Keratinocyte (primary cell): Measurements from ENCODE around the gene LSAMP. TPM values are rescaled to one million over a fixed set of nuclear protein-coding genes. Genes with fewer than 3 reads are reported as not detected.

Experiments used
- DNase-seq: peaks from one replicate; pipeline ENCODE4 v3.0.0-alpha.2; 2011; ENCODE audit warnings: low read depth, missing footprints, low spot score
- FAIRE-seq: peaks from 2 replicates; lab custom pipeline; 2011; peaks lifted over from hg19 to GRCh38; lab: Jason Lieb, UNC
- H2AFZ ChIP-seq: 2 replicates; pipeline ENCODE4 v1.6.0; 2012; ENCODE audit warnings: low read length, control low read depth, inconsistent platforms; ENCODE audit not compliant: control insufficient read depth
- H3K27ac ChIP-seq: 2 replicates; pipeline ENCODE4 v1.5.1; 2011; ENCODE audit warnings: low read length; ENCODE audit not compliant: control insufficient read depth, insufficient read depth
- H3K27me3 ChIP-seq: 3 replicates; pipeline ENCODE4 v1.6.0; 2011; ENCODE audit warnings: low read length; ENCODE audit not compliant: control insufficient read depth, insufficient read depth; ENCODE audit errors: extremely low read depth
- H3K36me3 ChIP-seq, 2 experiments: 2 replicates in 1 of 2; 3 replicates in 1 of 2; pipeline ENCODE4 v1.5.1; 2011; ENCODE audit warnings: low read length in 2 of 2, mild to moderate bottlenecking in 1 of 2; ENCODE audit not compliant: control insufficient read depth in 2 of 2, insufficient read depth in 2 of 2; ENCODE audit errors: extremely low read depth in 1 of 2
- H3K4me1 ChIP-seq: 3 replicates; pipeline ENCODE4 v1.5.1; 2011; ENCODE audit warnings: low read length; ENCODE audit not compliant: control insufficient read depth, insufficient read depth; ENCODE audit errors: extremely low read depth
- H3K4me2 ChIP-seq: 3 replicates; pipeline ENCODE4 v1.6.0; 2011; ENCODE audit warnings: low read depth, low read length; ENCODE audit not compliant: control insufficient read depth, insufficient read depth; ENCODE audit errors: extremely low read depth
- H3K4me3 ChIP-seq, 3 experiments: fragments of 200-600 bp in 1 of 3; sonication (generic) in 1 of 3; 2 replicates in 2 of 3; 3 replicates in 1 of 3; pipeline ENCODE4 v1.5.1; 2011 to 2016; ENCODE audit warnings: low read length in 3 of 3, mild to moderate bottlenecking in 3 of 3, control low read depth in 2 of 3, inconsistent platforms in 1 of 3, low read depth in 1 of 3, mixed read lengths in 1 of 3, mixed run types in 1 of 3, moderate library complexity in 1 of 3; ENCODE audit not compliant: control insufficient read depth in 2 of 3, insufficient read depth in 2 of 3; ENCODE audit errors: extremely low read depth in 1 of 3
- H3K79me2 ChIP-seq: 2 replicates; pipeline ENCODE4 v1.6.0; 2012; ENCODE audit warnings: low read length; ENCODE audit not compliant: control insufficient read depth, insufficient read depth
- H3K9ac ChIP-seq: 3 replicates; pipeline ENCODE4 v1.6.0; 2011; ENCODE audit warnings: low read length; ENCODE audit not compliant: control insufficient read depth, insufficient read depth; ENCODE audit errors: extremely low read depth
- H3K9me1 ChIP-seq: 3 replicates; pipeline ENCODE4 v1.6.0; 2011; ENCODE audit warnings: low read length; ENCODE audit not compliant: control insufficient read depth, insufficient read depth; ENCODE audit errors: extremely low read depth
- H3K9me3 ChIP-seq: 2 replicates; pipeline ENCODE4 v1.5.1; 2012; ENCODE audit warnings: low read depth, low read length; ENCODE audit not compliant: control insufficient read depth
- H4K20me1 ChIP-seq: 3 replicates; pipeline ENCODE4 v1.6.0; 2011; ENCODE audit warnings: low read length; ENCODE audit not compliant: control insufficient read depth, insufficient read depth; ENCODE audit errors: extremely low read depth
- EZH2 ChIP-seq: IDR thresholded peaks from one replicate; pipeline ENCODE4 v1.6.1; 2012; ENCODE audit warnings: inconsistent platforms, mild to moderate bottlenecking, low read length, moderate library complexity
- dilution Hi-C: fragments of 300-500 bp; cut with MboI; formaldehyde crosslinking; loops from one replicate; pipeline ENCODE4 v1.7.0; 2020; ENCODE audit warnings: low sequenced_read_pairs; ENCODE audit not compliant: extremely low pct_ligation_motif_present
- polyA plus RNA-seq, 5 experiments: library from polyadenylated mRNA; depleted of rRNA in 3 of 5; stranded (reverse) in 3 of 5; stranded (forward) in 1 of 5; unstranded in 1 of 5; fragments of >200 nt; gene quantifications; 1 replicate in 1 of 5; 2 replicates in 3 of 5; 3 replicates in 1 of 5; pipeline versions ENCODE4 v1.2.1 to v1.2.3, GENCODE V29; 2011 to 2012; ENCODE audit warnings: missing spikeins in 2 of 5, low read depth in 1 of 5, low replicate concordance in 1 of 5
- TF ChIP-seq, protein P1 (sequence below), 3 experiments: IDR thresholded peaks in 1 of 3; conservative IDR thresholded peaks in 1 of 3; optimal IDR thresholded peaks in 1 of 3; 2 replicates in 2 of 3; 3 replicates in 1 of 3; pipeline versions ENCODE3 to v1.5.1; 2011; ENCODE audit warnings: low read length in 3 of 3, mild to moderate bottlenecking in 3 of 3, moderate library complexity in 2 of 3, control low read depth in 1 of 3, inconsistent platforms in 1 of 3; ENCODE audit not compliant: insufficient read depth in 2 of 3; ENCODE audit errors: extremely low read depth in 1 of 3

LSAMP gene
- polyA plus RNA-seq, 1 donor (not counting 4 experiments of a cell fraction or from before 2014, with no cell fraction given) = 0.12 TPM

DNA sequence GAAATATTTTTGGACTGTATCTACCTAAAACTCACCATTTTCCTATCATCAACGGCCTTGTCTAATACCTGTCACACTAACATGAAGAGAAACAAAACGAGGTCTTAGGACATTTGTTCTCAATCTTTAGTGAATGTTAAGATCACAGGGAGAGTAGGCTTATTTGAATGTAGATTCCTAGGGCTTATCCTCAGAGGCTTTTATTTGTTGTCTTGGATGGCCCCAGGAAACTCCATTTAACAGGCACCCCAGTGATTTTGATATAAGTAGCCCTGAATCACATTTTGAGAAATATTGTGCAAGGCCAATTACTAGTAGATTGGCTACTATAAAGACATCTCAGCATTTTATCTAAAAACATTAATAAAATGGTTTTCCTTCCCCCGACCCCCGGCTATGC, 454.6 kb downstream of the LSAMP start:
- Histone ChIP-seq H3K27ac (no peak overlapping the region), H3K79me2 (no peaks in the 10 kb centered on the region), H3K9me1 (no peaks in the 10 kb centered on the region), H4K20me1 (no peaks in the 10 kb centered on the region), H3K36me3 (no peaks in the 10 kb centered on the region), H3K9me3 (no peaks in the 10 kb centered on the region), H3K4me2 (no peak overlapping the region), H3K9ac (no peak overlapping the region), H3K4me1 (no peaks in the 10 kb centered on the region), H3K4me3 (no peak overlapping the region), H3K27me3 (no peaks in the 10 kb centered on the region), H2AFZ (no peak overlapping the region)
- TF ChIP-seq EZH2 = no peak
- TF ChIP-seq, protein P1, sequence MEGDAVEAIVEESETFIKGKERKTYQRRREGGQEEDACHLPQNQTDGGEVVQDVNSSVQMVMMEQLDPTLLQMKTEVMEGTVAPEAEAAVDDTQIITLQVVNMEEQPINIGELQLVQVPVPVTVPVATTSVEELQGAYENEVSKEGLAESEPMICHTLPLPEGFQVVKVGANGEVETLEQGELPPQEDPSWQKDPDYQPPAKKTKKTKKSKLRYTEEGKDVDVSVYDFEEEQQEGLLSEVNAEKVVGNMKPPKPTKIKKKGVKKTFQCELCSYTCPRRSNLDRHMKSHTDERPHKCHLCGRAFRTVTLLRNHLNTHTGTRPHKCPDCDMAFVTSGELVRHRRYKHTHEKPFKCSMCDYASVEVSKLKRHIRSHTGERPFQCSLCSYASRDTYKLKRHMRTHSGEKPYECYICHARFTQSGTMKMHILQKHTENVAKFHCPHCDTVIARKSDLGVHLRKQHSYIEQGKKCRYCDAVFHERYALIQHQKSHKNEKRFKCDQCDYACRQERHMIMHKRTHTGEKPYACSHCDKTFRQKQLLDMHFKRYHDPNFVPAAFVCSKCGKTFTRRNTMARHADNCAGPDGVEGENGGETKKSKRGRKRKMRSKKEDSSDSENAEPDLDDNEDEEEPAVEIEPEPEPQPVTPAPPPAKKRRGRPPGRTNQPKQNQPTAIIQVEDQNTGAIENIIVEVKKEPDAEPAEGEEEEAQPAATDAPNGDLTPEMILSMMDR (optimal IDR thresholded peaks at IDR 0.05 in 1 of 3, IDR thresholded peaks at IDR 0.05 in 1 of 3, conservative IDR thresholded peaks at IDR 0.05 in 1 of 3; ENCODE audit: extremely low read depth in 1 of 3, insufficient read depth in 2 of 3, low read length in 3 of 3) = no peak
- dilution Hi-C loops = no loop called here
- DNase-seq (no peak), FAIRE-seq (no peak)

DNA sequence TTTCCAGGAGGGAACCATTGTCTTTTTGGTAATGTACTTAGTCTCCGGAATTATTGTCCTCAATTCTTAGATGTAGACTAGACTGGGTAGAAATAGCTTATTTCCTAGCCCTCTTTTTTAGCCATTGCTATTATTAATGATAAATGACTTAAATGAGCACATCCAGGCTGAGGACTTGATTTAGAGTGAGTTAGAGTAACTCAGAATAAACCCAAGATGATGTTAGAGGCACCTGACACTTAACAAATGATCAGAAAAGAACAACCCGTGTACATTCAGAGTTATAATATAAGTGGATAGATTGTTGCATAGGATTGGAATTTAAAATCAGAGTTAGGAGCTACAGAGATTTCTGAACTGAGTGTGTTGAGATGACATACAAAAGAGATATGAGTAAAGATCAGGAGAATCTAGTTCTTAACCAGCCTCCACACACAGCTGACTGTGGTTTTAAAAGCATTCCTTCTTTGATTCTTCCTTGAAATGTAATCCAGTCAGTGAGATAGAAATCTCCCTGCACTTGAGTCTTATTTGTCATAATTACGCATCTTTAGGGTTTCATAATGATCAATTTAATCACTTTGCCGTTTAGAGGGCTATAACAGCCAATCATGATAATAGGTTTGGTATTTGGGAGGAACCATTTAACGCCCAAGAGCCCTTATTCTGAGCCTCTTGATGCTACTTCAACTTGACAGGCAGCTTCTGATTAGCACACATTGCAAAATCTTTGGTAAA, 455.4 kb downstream of the LSAMP start:
- no peaks in the 10 kb centered on the region for H3K9me1 ChIP-seq
- H4K20me1 ChIP-seq = no peaks in the 10 kb centered on the region
- TF ChIP-seq, protein P1 (optimal IDR thresholded peaks at IDR 0.05 in 1 of 3, IDR thresholded peaks at IDR 0.05 in 1 of 3, conservative IDR thresholded peaks at IDR 0.05 in 1 of 3; ENCODE audit: extremely low read depth in 1 of 3, insufficient read depth in 2 of 3, low read length in 3 of 3) = no peak
- no peak for TF ChIP-seq EZH2
- no peak for DNase-seq
- no peak overlapping the region for H2AFZ ChIP-seq
- no peaks in the 10 kb centered on the region for H3K79me2 ChIP-seq
- no peaks in the 10 kb centered on the region for H3K36me3 ChIP-seq
- no peak overlapping the region for H3K4me2 ChIP-seq
- no peak for FAIRE-seq
- dilution Hi-C loops = no loop called here
- no peaks in the 10 kb centered on the region for H3K27me3 ChIP-seq
- H3K9ac ChIP-seq = no peak overlapping the region
- no peaks in the 10 kb centered on the region for H3K9me3 ChIP-seq
- no peak overlapping the region for H3K4me3 ChIP-seq
- H3K4me1 ChIP-seq = no peaks in the 10 kb centered on the region
- no peak overlapping the region for H3K27ac ChIP-seq
